ENCODE data around the gene BLTP1. TPM values are rescaled to one million over a fixed set of nuclear protein-coding genes. Genes with fewer than 3 reads are reported as not detected.

Gene BLTP1
- total and polyA plus RNA-seq, 2 of the 13 experiments (the other 11 are each of a cell fraction or from before 2014, with no cell fraction given), result 27.7 to 33.1 TPM

GRCh38 chr4:122117743-122118142 is 34.4 kb upstream of the BLTP1 start (continued):
- TF ChIP-seq FOXA3 (CRISPR knock-in tag; IDR thresholded peaks at IDR 0.05) (no peak), EZH2 (conservative IDR thresholded peaks at IDR 0.05; ENCODE audit: low read depth, low read length) (no peak), ZNF772 (CRISPR knock-in tag; IDR thresholded peaks at IDR 0.05) (no peak)

- no peaks in the 10 kb centered on the region for H4K20me1 ChIP-seq (ENCODE audit: insufficient read depth, low read length)
- no peaks in the 10 kb centered on the region for H3K36me3 ChIP-seq (replicated peaks in 1 of 2; ENCODE audit: control insufficient read depth in 1 of 2, insufficient read depth in 2 of 2, low read length in 2 of 2)
- ATAC-seq (no peak), FAIRE-seq (no peak), DNase-seq (ENCODE audit: low spot score) (no peak)
- H3K27ac ChIP-seq (ENCODE audit: extremely low read length, insufficient read depth, low read length), result no peak overlapping the region
- in situ Hi-C loops (cut with HindIII; ENCODE audit: extremely low pct_ligation_motif_present, low pct_unique_long_range_greater_than_20kb), result no loop called here
- H3K4me1 ChIP-seq (ENCODE audit: insufficient read depth, low read length), result no peaks in the 10 kb centered on the region
- ChIA-PET CTCF (ENCODE audit: low intra/inter-chr PET ratio, low total read pairs) (no interaction called here), POLR2A (no interaction called here)
- no peak overlapping the region for H2AFZ ChIP-seq (ENCODE audit: low read length)
- intact Hi-C loops (cut with micrococcal nuclease; ENCODE audit: unreplicated experiment), result no loop called here
- H3K9me3 ChIP-seq (ENCODE audit: low read length), result no peaks in the 10 kb centered on the region
- TF ChIP-seq TCF7L2 (IDR thresholded peaks at IDR 0.05; ENCODE audit: low read depth, low read length), result no peak
- no peak for TF ChIP-seq TAF1 (CRISPR knock-in tag; IDR thresholded peaks at IDR 0.05)
- TF ChIP-seq U2AF1 (optimal IDR thresholded peaks at IDR 0.05; ENCODE audit: low read depth, low read length), result no peak
- TF ChIP-seq TARDBP (CRISPR knock-in tag; IDR thresholded peaks at IDR 0.05), result no peak
- TF ChIP-seq RARA (CRISPR knock-in tag; IDR thresholded peaks at IDR 0.05), result no peak
- TF ChIP-seq SIX4 (CRISPR knock-in tag; IDR thresholded peaks at IDR 0.05), result no peak
- no peak for TF ChIP-seq CBX5 (CRISPR knock-in tag; IDR thresholded peaks at IDR 0.05; ENCODE audit: borderline replicate concordance)
- no peak for TF ChIP-seq MYNN (CRISPR knock-in tag; IDR thresholded peaks at IDR 0.05; ENCODE audit: low read depth)
- BruUV-seq (replicated peaks), result no TSS peak
- no peaks in the 10 kb centered on the region for H3K79me2 ChIP-seq (ENCODE audit: insufficient read depth, low read length)
- no peaks in the 10 kb centered on the region for H3K27me3 ChIP-seq (ENCODE audit: control insufficient read depth in 1 of 2, insufficient read depth in 2 of 2, low read length in 2 of 2)
- 3% methylated on average over 1 of the region's 1 CpG for WGBS (ENCODE audit: low lambda C conversion rate)
- no peak overlapping the region for H3K4me3 ChIP-seq (replicated peaks in 1 of 3; ENCODE audit: insufficient read depth in 1 of 3, low read depth in 2 of 3, low read length in 3 of 3)
- no peak overlapping the region for H3K4me2 ChIP-seq (ENCODE audit: low read depth, low read length)
- H3K9ac ChIP-seq (ENCODE audit: insufficient read depth, low read depth, low read length), result no peak overlapping the region
Measured at GRCh38 chr4:122118243-122118642, 33.9 kb upstream of the BLTP1 start.

All from HepG2 (cell line).